Calu3 (cell line): ENCODE data around the gene ITGA11. TPM values are rescaled to one million over a fixed set of nuclear protein-coding genes. Genes with fewer than 3 reads are reported as not detected.
A peak's percentile ranks its signal among the peaks of the same experiment; 100 is the strongest.

ENCODE experiments used
- BruUV-seq: library from RNA; stranded (reverse); fragments of 400-500 nt; replicated peaks from 2 replicates; lab custom pipeline; 2021; lab: Mats Ljungman, UMichigan
- CTCF ChIA-PET: fragments of 300-600 bp; sonication (Branson Sonifier 250); formaldehyde crosslinking; loops from one replicate; lab custom pipeline; 2022; ENCODE audit warnings: antibody characterized with exemption; lab: Charles Lee
- DNase-seq: peaks from one replicate; pipeline ENCODE4 v3.0.0; 2022
- H3K27ac Mint-ChIP-seq: one replicate; pipeline ENCODE4 v1.8.0; 2022; ENCODE audit warnings: mixed read lengths; ENCODE audit not compliant: unreplicated experiment
- H3K27me3 Mint-ChIP-seq: one replicate; pipeline ENCODE4 v1.8.0; 2022; ENCODE audit warnings: mixed read lengths; ENCODE audit not compliant: unreplicated experiment
- H3K36me3 Mint-ChIP-seq: one replicate; pipeline ENCODE4 v1.8.0; 2022; ENCODE audit warnings: mild to moderate bottlenecking, moderate library complexity, mixed read lengths; ENCODE audit not compliant: insufficient read depth, unreplicated experiment
- H3K4me1 Mint-ChIP-seq: one replicate; pipeline ENCODE4 v1.8.0; 2022; ENCODE audit warnings: mild to moderate bottlenecking, low read depth, mixed read lengths; ENCODE audit not compliant: unreplicated experiment
- H3K4me3 Mint-ChIP-seq: one replicate; pipeline ENCODE4 v1.8.0; 2022; ENCODE audit warnings: mild to moderate bottlenecking, low read depth, moderate library complexity, mixed read lengths; ENCODE audit not compliant: unreplicated experiment
- H3K9me3 Mint-ChIP-seq: one replicate; pipeline ENCODE4 v1.8.0; 2022; ENCODE audit warnings: low read depth, mixed read lengths; ENCODE audit not compliant: unreplicated experiment
- intact Hi-C: fragments of 100-400 bp; cut with micrococcal nuclease; formaldehyde crosslinking; loops from one replicate; pipeline ENCODE4 v1.10.0; 2022; ENCODE audit not compliant: unreplicated experiment
- total RNA-seq: library from RNA; stranded (reverse); gene quantifications from 2 replicates; pipeline ENCODE4 v1.2.3, GENCODE V29; 2022
- TF ChIP-seq, protein P1 (sequence below): fragments of 200-600 bp; IDR thresholded peaks from one replicate; pipeline ENCODE4 v1.8.0; 2022; ENCODE audit warnings: antibody characterized with exemption; ENCODE audit not compliant: unreplicated experiment

The ITGA11 gene
- total RNA-seq, 1 experiment from 2014 or later: not detected

DNA sequence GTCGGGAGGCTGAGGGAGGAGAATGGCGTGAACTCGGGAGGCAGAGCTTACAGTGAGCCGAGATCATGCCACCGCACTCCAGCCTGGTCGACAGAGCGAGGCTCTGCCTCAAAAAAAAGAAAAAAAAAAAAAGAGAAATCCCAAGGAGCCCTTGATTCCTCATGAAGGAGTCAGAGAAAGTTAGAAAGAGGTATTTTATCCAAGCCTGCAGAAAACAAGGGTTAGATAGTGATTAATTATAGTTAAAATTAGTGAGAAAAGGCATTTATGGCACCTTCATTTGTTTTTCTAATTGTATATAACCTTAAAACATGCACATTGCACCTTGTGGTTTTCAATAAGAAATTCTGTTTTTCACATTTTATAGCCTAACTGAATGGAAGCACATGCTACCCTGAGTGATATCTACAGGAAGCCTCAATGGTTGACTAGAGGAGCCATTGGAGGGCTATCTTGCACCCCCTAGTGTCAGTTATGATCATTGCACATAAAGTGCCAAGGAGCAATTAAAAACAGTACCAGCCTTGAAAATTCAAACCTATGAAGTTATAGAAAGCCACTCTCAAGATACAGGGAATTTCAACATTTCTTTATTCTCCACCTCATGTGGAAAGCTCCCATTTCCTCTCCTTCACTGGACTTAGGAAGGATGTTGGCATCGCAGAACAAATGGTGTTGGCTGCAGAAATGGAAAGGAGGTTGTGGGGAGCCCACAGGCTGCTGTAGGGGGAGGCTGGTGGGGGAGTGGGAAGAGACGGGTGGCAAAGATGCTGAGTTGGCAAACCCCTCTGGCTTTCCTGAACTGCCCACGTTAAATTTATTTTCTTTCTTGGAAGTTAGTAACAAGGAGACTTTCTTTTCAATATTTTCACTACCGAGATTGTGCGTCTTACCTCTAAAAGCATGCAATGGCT, 48.5 kb downstream of the ITGA11 start:
- CTCF ChIA-PET: interaction anchor here (0.6 kb wide), 1 partner anchor 621 kb away, joined by 3 read pairs; no protein-coding TSS in a partner anchor
- H3K27me3 Mint-ChIP-seq: peaks cover 57% of the 10 kb centered on the region

DNA sequence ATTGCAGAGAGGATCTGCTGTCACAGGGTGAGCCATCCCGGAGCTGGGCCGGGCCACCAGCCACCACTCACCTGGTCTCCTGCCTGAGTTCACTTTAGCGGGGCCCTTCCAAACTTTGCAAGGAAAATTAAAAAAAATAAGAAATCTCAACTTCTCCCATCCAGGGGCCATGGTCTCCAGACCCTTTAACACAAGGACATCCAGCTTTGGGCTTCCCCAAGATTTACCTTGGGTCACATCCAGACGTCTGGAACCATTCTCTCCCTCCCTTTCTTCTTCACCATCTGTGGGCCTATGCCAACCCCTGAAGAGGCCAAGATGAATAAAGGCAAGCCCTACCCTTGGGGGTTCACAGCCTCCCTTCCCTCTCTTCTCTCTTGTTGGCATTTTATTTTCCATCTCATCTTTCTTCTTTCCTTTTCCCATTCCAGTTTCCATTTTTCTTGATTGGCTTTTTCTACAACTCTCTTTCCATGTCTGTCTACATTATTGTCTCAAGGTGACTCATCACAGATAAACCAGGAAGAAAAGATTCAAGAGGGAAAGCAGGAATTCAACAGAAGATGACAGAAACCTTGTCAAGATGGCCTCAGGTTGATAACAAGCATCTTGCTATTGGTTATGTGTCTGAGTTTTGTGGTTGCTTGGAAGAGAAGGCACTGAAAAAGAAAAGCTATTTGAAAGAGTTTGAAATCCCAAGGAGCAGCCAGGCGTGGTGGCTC, 49.5 kb downstream of the ITGA11 start:
- intact Hi-C loops: loop anchor here (1.0 kb wide), 2 partner anchors 76 to 129 kb away; no protein-coding TSS in a partner anchor

More for the DNA sequence above, 48.5 kb downstream of the ITGA11 start:
- intact Hi-C loops: loop anchor here (1.0 kb wide), 2 partner anchors 77 to 130 kb away; no protein-coding TSS in a partner anchor
- BruUV-seq: no TSS peak
- H3K27ac Mint-ChIP-seq: no peak overlapping the region
- TF ChIP-seq, protein P1, sequence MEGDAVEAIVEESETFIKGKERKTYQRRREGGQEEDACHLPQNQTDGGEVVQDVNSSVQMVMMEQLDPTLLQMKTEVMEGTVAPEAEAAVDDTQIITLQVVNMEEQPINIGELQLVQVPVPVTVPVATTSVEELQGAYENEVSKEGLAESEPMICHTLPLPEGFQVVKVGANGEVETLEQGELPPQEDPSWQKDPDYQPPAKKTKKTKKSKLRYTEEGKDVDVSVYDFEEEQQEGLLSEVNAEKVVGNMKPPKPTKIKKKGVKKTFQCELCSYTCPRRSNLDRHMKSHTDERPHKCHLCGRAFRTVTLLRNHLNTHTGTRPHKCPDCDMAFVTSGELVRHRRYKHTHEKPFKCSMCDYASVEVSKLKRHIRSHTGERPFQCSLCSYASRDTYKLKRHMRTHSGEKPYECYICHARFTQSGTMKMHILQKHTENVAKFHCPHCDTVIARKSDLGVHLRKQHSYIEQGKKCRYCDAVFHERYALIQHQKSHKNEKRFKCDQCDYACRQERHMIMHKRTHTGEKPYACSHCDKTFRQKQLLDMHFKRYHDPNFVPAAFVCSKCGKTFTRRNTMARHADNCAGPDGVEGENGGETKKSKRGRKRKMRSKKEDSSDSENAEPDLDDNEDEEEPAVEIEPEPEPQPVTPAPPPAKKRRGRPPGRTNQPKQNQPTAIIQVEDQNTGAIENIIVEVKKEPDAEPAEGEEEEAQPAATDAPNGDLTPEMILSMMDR: peak; percentile 64
- H3K4me3 Mint-ChIP-seq: no peak overlapping the region
- H3K36me3 Mint-ChIP-seq: no peaks in the 10 kb centered on the region
- no peaks in the 10 kb centered on the region for H3K9me3 Mint-ChIP-seq
- no peaks in the 10 kb centered on the region for H3K4me1 Mint-ChIP-seq
- peak; percentile 61 for DNase-seq

DNA sequence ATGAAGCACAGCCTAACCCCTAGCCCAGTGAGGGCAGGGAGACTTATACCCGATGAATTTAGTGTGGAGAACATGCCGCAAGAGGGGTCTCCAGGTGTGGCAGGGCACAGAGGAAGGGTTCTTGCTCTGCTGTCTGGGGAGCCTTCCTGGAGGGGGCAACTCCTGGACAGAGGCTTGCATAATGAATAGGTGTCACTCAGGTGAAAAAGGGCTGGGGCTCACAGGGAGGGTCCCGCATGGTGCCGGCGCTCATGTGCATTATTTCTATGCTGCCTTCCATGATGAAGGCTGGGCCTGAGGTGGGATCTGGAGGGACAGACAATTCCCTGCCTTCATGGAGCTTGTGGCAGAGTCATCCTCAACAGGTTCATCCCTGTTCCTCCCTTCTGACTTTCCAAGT, 51.5 kb downstream of the ITGA11 start:
- peaks cover 74% of the 10 kb centered on the region for H3K27me3 Mint-ChIP-seq
- H3K27ac Mint-ChIP-seq: no peak overlapping the region
- H3K4me1 Mint-ChIP-seq: no peaks in the 10 kb centered on the region
- CTCF ChIA-PET: no interaction called here
- H3K9me3 Mint-ChIP-seq: no peaks in the 10 kb centered on the region
- no peak for DNase-seq
- H3K4me3 Mint-ChIP-seq: no peak overlapping the region
- H3K36me3 Mint-ChIP-seq: no peaks in the 10 kb centered on the region
- TF ChIP-seq, protein P1: no peak
- no TSS peak for BruUV-seq
- intact Hi-C loops: no loop called here

More for the DNA sequence above, 49.5 kb downstream of the ITGA11 start:
- no peaks in the 10 kb centered on the region for H3K36me3 Mint-ChIP-seq
- no peak overlapping the region for H3K4me3 Mint-ChIP-seq
- no peak overlapping the region for H3K27ac Mint-ChIP-seq
- TF ChIP-seq, protein P1: no peak
- peaks cover 67% of the 10 kb centered on the region for H3K27me3 Mint-ChIP-seq
- DNase-seq: no peak
- H3K4me1 Mint-ChIP-seq: no peaks in the 10 kb centered on the region
- CTCF ChIA-PET: interaction anchor here (0.6 to 1.0 kb wide), 2 partner anchors 76 to 622 kb away, joined by 3 read pairs; no protein-coding TSS in a partner anchor
- no peaks in the 10 kb centered on the region for H3K9me3 Mint-ChIP-seq
- no TSS peak for BruUV-seq

DNA sequence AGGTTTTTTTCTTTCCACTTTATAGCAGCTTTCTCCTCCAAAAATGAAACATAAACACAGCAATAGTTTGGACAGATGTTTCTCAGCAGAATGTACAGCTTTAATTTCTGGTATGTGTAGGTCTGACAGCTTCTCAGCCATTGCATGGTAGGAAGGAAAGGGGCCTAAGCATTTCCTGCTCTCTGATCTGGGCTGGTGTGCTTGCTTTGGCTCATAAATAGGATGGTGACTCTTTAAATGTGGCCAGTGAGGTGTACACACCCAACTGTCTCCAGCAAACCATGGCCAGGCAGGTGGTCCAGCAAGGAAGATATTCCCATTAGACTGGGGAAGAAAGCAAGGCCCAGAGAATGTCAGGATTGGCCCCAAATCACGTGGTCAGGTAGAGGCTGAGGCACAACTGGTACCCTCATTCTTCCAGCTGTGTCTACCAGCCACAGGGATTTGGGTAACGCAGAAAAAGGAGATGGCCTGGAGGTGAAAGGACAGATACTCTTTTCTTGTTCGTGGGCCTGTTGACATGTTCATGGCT, 52.1 kb downstream of the ITGA11 start:
- H3K27ac Mint-ChIP-seq: no peak overlapping the region
- H3K27me3 Mint-ChIP-seq: peaks cover 78% of the 10 kb centered on the region
- no peaks in the 10 kb centered on the region for H3K36me3 Mint-ChIP-seq
- TF ChIP-seq, protein P1: no peak
- CTCF ChIA-PET: no interaction called here
- no peak for DNase-seq
- intact Hi-C loops: no loop called here
- H3K9me3 Mint-ChIP-seq: no peaks in the 10 kb centered on the region
- H3K4me3 Mint-ChIP-seq: no peak overlapping the region
- H3K4me1 Mint-ChIP-seq: no peaks in the 10 kb centered on the region
- no TSS peak for BruUV-seq
